UCSD-AML1 (cell line): ENCODE measurements around the gene RHOT1.
"Not testable (repeated sequence)": the region's sequence is repeated elsewhere in the genome, so short reads cannot be mapped to it uniquely, and the experiment has no call there.

Experiments
- DNase-seq: peaks from one replicate; lab custom pipeline; 2025; ENCODE audit not compliant: unreplicated experiment; lab: John Stamatoyannopoulos, UW

RHOT1 gene

GRCh38 chr17:32123782-32124181 lies 18.5 kb upstream of the RHOT1 start:
- DNase-seq = no peak

- DNase-seq = no peak
Measured at GRCh38 chr17:32124985-32125847, 17.1 kb upstream of the RHOT1 start.

DNA sequence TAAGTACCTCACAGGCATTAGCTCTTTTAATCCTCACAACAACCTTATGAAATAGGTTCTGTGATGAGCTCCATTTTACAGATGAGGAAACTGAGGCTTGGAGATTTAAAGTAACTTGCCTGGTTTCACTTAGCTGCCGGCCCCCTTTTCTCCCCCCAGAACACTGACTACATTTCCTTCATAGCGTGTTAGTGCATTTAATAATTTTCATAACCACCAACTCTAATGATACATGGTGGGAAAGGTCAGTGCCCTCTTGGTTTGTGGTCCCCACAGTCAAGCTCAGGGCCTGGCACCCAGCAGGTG lies 16.5 kb upstream of the RHOT1 start:
- no peak for DNase-seq

GRCh38 chr17:32126325-32126724 lies 16.0 kb upstream of the RHOT1 start:
- DNase-seq = no peak

GRCh38 chr17:32126746-32127145 lies 15.6 kb upstream of the RHOT1 start:
- DNase-seq = no peak

GRCh38 chr17:32127158-32127897 lies 15.0 kb upstream of the RHOT1 start:
- peak; percentile 85 for DNase-seq

- not testable (repeated sequence) for DNase-seq
Measured at GRCh38 chr17:32128470-32128869, 13.8 kb upstream of the RHOT1 start.

DNA sequence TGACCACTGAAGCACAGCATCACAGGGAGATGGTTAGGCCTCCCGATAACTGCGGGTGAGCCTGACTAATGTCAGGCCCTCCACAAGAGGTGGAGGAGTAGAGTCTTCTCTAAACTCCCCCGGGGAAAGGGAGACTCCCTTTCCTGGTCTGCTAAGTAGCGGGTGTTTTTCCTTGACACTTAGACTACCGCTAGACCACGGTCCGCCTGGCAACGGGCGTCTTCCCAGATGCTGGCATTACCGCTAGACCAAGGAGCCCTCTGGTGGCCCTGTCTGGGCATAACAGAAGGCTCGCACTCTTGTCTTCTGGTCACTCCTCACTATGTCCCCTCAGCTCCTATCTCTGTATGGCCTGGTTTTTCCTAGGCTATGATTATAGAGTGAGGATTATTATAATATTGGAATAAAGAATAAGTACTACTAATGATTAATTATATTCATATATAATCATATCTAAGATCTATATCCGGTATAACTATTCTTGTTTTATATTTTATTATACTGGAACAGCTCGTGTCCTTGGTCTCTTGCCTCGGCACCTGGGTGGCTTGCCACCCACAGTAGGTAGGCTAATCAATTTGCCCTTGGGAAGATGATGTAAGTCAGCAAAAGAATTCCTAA lies 6.7 kb upstream of the RHOT1 start:
- DNase-seq = peak; percentile 50

- no peak for DNase-seq
Measured at GRCh38 chr17:32136856-32137255, 5.4 kb upstream of the RHOT1 start.

- not testable (repeated sequence) for DNase-seq
Measured at GRCh38 chr17:32139504-32139903, 2.8 kb upstream of the RHOT1 start.

DNA sequence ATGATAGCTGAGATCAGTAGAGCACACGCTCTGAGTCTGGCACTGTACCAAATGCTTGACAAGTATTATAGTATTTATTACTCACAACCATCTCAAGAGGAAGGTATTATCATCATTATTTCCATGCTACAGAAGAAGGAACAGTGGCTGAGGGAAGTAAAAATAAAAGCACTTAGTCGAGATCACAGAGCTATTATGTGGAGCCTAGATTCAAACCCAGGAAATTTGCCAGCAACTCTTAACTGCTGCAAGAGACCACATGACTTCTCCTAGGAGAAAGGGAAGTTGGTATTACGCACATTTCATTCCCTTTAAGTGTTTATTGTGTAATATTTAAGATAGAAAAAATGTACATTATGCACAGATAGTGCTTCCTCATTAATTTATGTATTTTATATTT lies 1.0 kb upstream of the RHOT1 start:
- DNase-seq = no peak

- DNase-seq = no peak
Measured at GRCh38 chr17:32141679-32142037, 644 bp upstream of the RHOT1 start.

DNA sequence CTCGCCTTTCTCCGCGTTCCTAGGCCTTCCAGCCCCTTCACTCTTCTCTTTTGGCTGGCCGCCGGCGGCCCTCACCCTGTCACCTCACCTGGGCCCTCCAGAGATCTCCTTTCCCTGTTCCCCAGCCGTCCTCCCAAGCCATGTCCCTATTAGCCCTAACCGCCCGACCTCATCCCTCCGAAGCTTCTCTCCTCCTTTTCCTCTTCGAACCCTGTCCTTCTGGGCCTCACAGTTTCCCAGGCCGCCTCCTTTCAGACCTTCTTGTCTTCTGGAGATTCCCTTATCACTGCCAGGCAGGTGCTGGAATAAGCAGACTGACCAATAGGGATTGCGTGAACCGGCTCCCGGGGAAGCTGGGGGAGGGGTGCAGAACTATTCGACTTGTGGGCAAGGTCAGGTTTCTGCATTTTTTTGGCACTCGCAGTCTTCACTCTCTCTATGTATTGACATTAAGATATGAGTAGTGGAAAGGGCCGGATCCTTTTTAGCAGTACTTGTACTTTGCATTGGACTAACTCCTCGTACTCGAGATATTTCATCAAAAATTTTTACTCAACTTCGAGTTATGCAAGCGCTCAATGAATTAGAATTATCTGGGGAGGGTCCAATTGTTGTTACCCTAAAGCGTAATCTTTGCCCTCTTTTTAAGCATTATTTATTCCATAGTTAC lies 690 bp downstream of the RHOT1 start:
- DNase-seq = peak; percentile 55

GRCh38 chr17:32143527-32143870 lies 1.2 kb downstream of the RHOT1 start:
- DNase-seq = no peak

DNA sequence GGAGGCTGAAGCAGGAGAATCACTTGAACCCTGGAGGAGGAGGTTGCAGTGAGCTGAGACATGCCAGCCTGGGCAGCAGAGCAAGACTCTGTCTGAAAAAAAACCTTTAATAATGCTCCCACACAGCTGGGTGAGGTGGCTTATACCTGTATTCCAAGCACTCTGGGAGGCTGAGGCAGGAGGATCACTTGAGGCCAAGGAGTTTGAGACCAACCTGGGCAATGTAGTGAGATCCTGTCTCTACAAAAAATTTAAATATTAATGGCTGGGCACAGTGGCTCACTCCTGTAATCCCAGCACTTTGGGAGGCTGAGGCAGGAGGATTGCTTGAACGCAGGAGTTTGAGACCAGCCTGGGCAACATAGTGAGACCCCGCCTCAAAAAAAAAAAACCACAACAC lies 2.1 kb downstream of the RHOT1 start:
- not testable (repeated sequence) for DNase-seq

DNA sequence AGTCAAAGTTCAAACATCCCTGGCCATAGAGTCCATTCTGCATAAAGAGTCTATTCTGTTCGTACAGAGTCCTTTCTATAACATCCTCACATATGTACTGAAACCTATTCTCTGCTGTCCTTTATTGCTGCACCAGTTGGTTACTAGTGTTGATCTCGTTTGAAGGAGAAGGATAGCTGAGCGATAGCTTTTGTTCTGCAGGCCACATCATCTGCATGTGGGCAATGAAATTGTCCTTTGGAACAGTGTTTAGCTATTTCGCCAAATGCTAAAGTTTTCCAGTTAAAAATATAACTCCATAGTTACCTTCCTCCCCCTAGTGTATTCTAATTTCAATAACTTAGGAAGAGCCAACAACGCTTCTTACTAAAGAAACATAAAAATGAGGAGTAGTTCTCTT lies 6.0 kb downstream of the RHOT1 start:
- DNase-seq = no peak

- DNase-seq = no peak
Measured at GRCh38 chr17:32150358-32150757, 8.1 kb downstream of the RHOT1 start.

GRCh38 chr17:32152130-32152529 lies 9.8 kb downstream of the RHOT1 start:
- no peak for DNase-seq

- no peak for DNase-seq
Measured at GRCh38 chr17:32155896-32156295, 13.6 kb downstream of the RHOT1 start.

DNA sequence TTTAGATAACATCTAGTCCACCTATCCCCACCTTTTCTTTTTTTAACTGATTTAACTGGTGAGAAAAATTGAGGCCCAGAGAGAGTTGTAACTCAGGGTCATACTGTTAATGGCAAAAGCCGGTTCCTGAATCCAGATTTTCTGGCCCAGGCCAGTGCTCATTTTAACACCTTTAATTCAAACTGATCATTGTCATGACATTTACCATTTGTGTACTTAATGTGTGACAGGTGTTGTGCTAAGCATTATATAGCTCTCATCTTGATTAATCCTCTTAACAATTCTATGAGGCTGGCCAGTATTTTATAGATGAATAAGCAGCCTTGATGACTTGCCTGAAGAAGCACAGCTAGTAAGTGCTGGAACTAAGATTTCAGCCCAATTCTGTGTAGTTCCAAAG lies 14.4 kb downstream of the RHOT1 start:
- DNase-seq = no peak

GRCh38 chr17:32157225-32157624 lies 14.9 kb downstream of the RHOT1 start:
- DNase-seq = no peak
